ENCODE results near the gene PTPA. TPM values are rescaled to one million over a fixed set of nuclear protein-coding genes. Genes with fewer than 3 reads are reported as not detected.

PTPA gene
- total and polyA plus RNA-seq, 2 donors (not counting 1 experiment from before 2014, with no cell fraction given) = 35.0 to 73.9 TPM

DNA sequence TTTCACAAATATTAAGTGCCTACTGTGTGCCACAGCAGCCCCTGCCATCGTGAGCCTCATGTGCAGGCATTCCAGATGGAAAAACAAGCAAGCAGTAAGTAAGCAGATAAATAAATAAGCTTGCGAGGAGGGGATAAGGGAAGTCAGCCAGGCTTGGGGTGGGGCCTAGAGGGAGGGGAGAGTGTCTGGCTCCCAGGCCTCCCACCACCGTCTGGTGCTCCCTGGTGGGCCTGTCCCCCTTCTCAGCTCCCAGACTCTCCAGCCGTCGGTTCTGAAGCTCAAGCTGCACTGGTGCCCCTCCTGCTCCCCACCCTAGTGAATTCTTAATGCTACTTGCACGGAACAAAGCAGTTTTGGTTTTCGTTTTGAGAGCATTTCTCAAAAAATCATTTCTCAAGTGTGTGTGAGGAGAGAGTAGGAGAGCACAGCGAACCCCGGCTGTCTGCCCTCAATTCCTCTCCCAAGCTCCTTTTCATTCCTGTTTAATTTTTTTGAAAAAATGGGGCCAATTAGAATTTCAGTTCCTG lies 73.4 kb downstream of the PTPA start:
- Mint-ChIP-seq H3K4me3 (no peak overlapping the region), H3K4me1 (no peaks in the 10 kb centered on the region), H3K27me3 (peaks cover 20% of the 10 kb centered on the region), H3K27ac (no peak overlapping the region), H3K9me3 (ENCODE audit: insufficient read depth) (no peaks in the 10 kb centered on the region)
- Histone ChIP-seq H3K4me1 (ENCODE audit: control insufficient read depth in 2 of 2, insufficient read depth in 2 of 2, low read length in 2 of 2) (no peaks in the 10 kb centered on the region), H3K36me3 (replicated peaks in 1 of 2; ENCODE audit: control extremely low read depth in 1 of 2, control insufficient read depth in 1 of 2, extremely low read depth in 1 of 2, insufficient read depth in 2 of 2, low read length in 1 of 2) (no peaks in the 10 kb centered on the region), H3K9ac (ENCODE audit: low read length) (no peak overlapping the region), H3K27me3 (replicated peaks in 1 of 4; ENCODE audit: control extremely low read depth in 1 of 4, control insufficient read depth in 3 of 4, insufficient read depth in 4 of 4, low read length in 3 of 4) (peaks cover 0 to 7% (median 1%) of the 10 kb centered on the region in 4 experiments), H4K20me1 (ENCODE audit: control insufficient read depth, insufficient read depth, low read length, poor library complexity, severe bottlenecking) (no peaks in the 10 kb centered on the region), H3K4me3 (ENCODE audit: control extremely low read depth in 1 of 5, extremely low read depth in 1 of 5, insufficient read depth in 1 of 5, low read depth in 2 of 5, low read length in 4 of 5) (no peak overlapping the region), H3K9me3 (ENCODE audit: control extremely low read depth in 1 of 3, control insufficient read depth in 2 of 3, insufficient read depth in 1 of 3, low read length in 2 of 3) (peaks cover 0 to 4% (median 4%) of the 10 kb centered on the region in 3 donors), H3K79me2 (ENCODE audit: control insufficient read depth, insufficient read depth, low read length) (no peaks in the 10 kb centered on the region), H3K4me2 (replicated peaks; ENCODE audit: low read depth, low read length, poor library complexity, severe bottlenecking) (no peak overlapping the region), H3K27ac (ENCODE audit: low read length in 2 of 2) (no peak overlapping the region), H2AFZ (ENCODE audit: insufficient read depth, low read depth, low read length, poor library complexity, severe bottlenecking) (no peak overlapping the region)
- ATAC-seq (ENCODE audit: low read depth) (no peak), DNase-seq (no peak)
- no CpG with 5 or more reads among the region's 9 CpGs for WGBS (ENCODE audit: insufficient coverage)
- CTCF ChIA-PET = interaction anchor here (1.9 to 22.0 kb wide), 2 partner anchors 11 to 47 kb away, joined by 8 to 382 read pairs; no protein-coding TSS in a partner anchor
- TF ChIP-seq EZH2 (IDR thresholded peaks at IDR 0.05; ENCODE audit: borderline replicate concordance, insufficient read depth, low read depth, low read length, poor library complexity, severe bottlenecking) (no peak), CTCF (IDR thresholded peaks at IDR 0.05) (no peak)
- intact Hi-C loops (cut with micrococcal nuclease) = no loop called here
- POLR2A ChIA-PET = no interaction called here

DNA sequence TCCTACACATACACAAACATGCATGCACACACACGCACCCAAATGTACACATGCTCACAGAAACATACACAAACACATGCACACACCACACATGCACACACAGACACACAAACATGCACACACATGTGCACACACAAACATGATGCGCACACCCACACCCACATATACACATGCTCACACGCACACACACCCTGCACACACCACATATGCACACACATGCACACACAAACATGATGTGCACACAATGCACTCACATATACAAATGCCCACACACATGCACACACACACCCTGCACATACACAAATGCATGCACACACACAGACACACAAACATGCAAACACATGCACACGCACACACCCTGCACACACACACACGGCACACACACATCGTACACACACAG lies 74.2 kb downstream of the PTPA start:
- WGBS (ENCODE audit: insufficient coverage) = 98% methylated on average over 3 of the region's 6 CpGs
- Histone ChIP-seq H3K27ac (ENCODE audit: low read length in 2 of 2) (no peak overlapping the region), H3K4me2 (replicated peaks; ENCODE audit: low read depth, low read length, poor library complexity, severe bottlenecking) (no peak overlapping the region), H3K79me2 (ENCODE audit: control insufficient read depth, insufficient read depth, low read length) (no peaks in the 10 kb centered on the region), H3K4me1 (ENCODE audit: control insufficient read depth in 2 of 2, insufficient read depth in 2 of 2, low read length in 2 of 2) (no peaks in the 10 kb centered on the region), H4K20me1 (ENCODE audit: control insufficient read depth, insufficient read depth, low read length, poor library complexity, severe bottlenecking) (no peaks in the 10 kb centered on the region), H3K9ac (ENCODE audit: low read length) (no peak overlapping the region), H3K36me3 (replicated peaks in 1 of 2; ENCODE audit: control extremely low read depth in 1 of 2, control insufficient read depth in 1 of 2, extremely low read depth in 1 of 2, insufficient read depth in 2 of 2, low read length in 1 of 2) (no peaks in the 10 kb centered on the region), H3K9me3 (ENCODE audit: control extremely low read depth in 1 of 3, control insufficient read depth in 2 of 3, insufficient read depth in 1 of 3, low read length in 2 of 3) (peaks cover 0 to 4% (median 4%) of the 10 kb centered on the region in 3 donors), H3K27me3 (replicated peaks in 1 of 4; ENCODE audit: control extremely low read depth in 1 of 4, control insufficient read depth in 3 of 4, insufficient read depth in 4 of 4, low read length in 3 of 4) (peaks cover 0 to 6% (median 0%) of the 10 kb centered on the region in 4 experiments), H3K4me3 (ENCODE audit: control extremely low read depth in 1 of 5, extremely low read depth in 1 of 5, insufficient read depth in 1 of 5, low read depth in 2 of 5, low read length in 4 of 5) (no peak overlapping the region), H2AFZ (ENCODE audit: insufficient read depth, low read depth, low read length, poor library complexity, severe bottlenecking) (no peak overlapping the region)
- Mint-ChIP-seq H3K27ac (no peak overlapping the region), H3K4me1 (no peaks in the 10 kb centered on the region), H3K27me3 (peaks cover 20% of the 10 kb centered on the region), H3K9me3 (ENCODE audit: insufficient read depth) (no peaks in the 10 kb centered on the region), H3K4me3 (no peak overlapping the region)
- DNase-seq = no peak
- CTCF ChIA-PET = no interaction called here
- TF ChIP-seq CTCF (IDR thresholded peaks at IDR 0.05) (no peak), EZH2 (IDR thresholded peaks at IDR 0.05; ENCODE audit: borderline replicate concordance, insufficient read depth, low read depth, low read length, poor library complexity, severe bottlenecking) (no peak)
- no peak for ATAC-seq (ENCODE audit: low read depth)
- intact Hi-C loops (cut with micrococcal nuclease) = no loop called here
- POLR2A ChIA-PET = no interaction called here
